K562 (cell line): ENCODE data around the gene FGFR1OP2. TPM values are rescaled to one million over a fixed set of nuclear protein-coding genes. Genes with fewer than 3 reads are reported as not detected.
A peak's percentile ranks its signal among the peaks of the same experiment; 100 is the strongest.

Experiments used
- CHCHD3 ChIP-seq: fragments of 250-450 bp; sonication (Bioruptor Pico); IDR thresholded peaks from 2 replicates; pipeline ENCODE4 v2.1.2; 2022; ENCODE audit warnings: mild to moderate bottlenecking
- CXXC5 ChIP-seq: fragments of 250-450 bp; sonication (Bioruptor Pico); IDR thresholded peaks from 2 replicates; pipeline ENCODE4 v1.8.0; 2022; ENCODE audit warnings: inconsistent platforms, mild to moderate bottlenecking, moderate library complexity
- EP400 ChIP-seq: fragments of 450-650 bp; IDR thresholded peaks from 2 replicates; pipeline ENCODE4 v1.6.1; 2017; ENCODE audit warnings: antibody characterized with exemption, mild to moderate bottlenecking, moderate library complexity
- ZNF175 ChIP-seq: fragments of 200-800 bp; sonication (Bioruptor generic); IDR thresholded peaks from 2 replicates; pipeline ENCODE4 v1.6.1; 2016; ENCODE audit warnings: low read depth, mild to moderate bottlenecking, missing genetic modification characterization, missing compliant biosample characterization
- polyA plus RNA-seq, 8 experiments: library from polyadenylated mRNA; depleted of rRNA in 4 of 8; stranded (reverse) in 5 of 8; unstranded in 3 of 8; fragments of >200 nt; fragmentation: Nextera tagmentation in 2 of 8; fragmentation: Illumina TruSeq in 1 of 8; extraction: Ambion mirVana in 2 of 8; extraction: Trizol in 1 of 8; gene quantifications; 2 replicates each; pipeline versions ENCODE4 v1.2.1 to v1.2.3, GENCODE V29; 2011 to 2014; ENCODE audit warnings: inconsistent platforms in 1 of 8, missing spikeins in 1 of 8
- total RNA-seq, 7 experiments: library from RNA; depleted of rRNA in 6 of 7; stranded (reverse); fragments of >200 nt in 6 of 7; fragmentation: Illumina TruSeq in 2 of 7; extraction: Trizol in 2 of 7; gene quantifications; 2 replicates each; pipeline versions ENCODE4 v1.2.1 to v1.2.3, GENCODE V29; 2011 to 2021; ENCODE audit warnings: low replicate concordance in 1 of 7
- TF ChIP-seq, protein P1 (sequence below), 2 experiments: fragments of 450-650 bp; IDR thresholded peaks; 2 replicates each; pipeline ENCODE4 v1.6.1; 2018; ENCODE audit warnings: mild to moderate bottlenecking in 2 of 2, low read depth in 1 of 2; ENCODE audit not compliant: partially characterized antibody in 2 of 2
- TF ChIP-seq, protein P2 (sequence below), 3 experiments: fragments of 200-800 bp in 1 of 3; fragments of 250-450 bp in 1 of 3; fragments of 450-650 bp in 1 of 3; sonication (Bioruptor Pico) in 1 of 3; sonication (Bioruptor generic) in 1 of 3; formaldehyde crosslinking in 1 of 3; IDR thresholded peaks; 2 replicates each; pipeline versions ENCODE4 v1.6.1 to v1.8.0; 2016 to 2022; ENCODE audit warnings: mild to moderate bottlenecking in 2 of 3, missing genetic modification characterization in 2 of 3, missing compliant biosample characterization in 1 of 3, moderate library complexity in 1 of 3
- TF ChIP-seq, protein P3 (sequence below): fragments of 250-450 bp; sonication (Bioruptor Pico); IDR thresholded peaks from 2 replicates; pipeline ENCODE4 v1.9.0; 2021; ENCODE audit warnings: mild to moderate bottlenecking, inconsistent platforms
- TF ChIP-seq, protein P4 (sequence below): fragments of 250-450 bp; sonication (Bioruptor Pico); IDR thresholded peaks from 2 replicates; pipeline ENCODE4 v1.4.0; 2020; ENCODE audit warnings: mild to moderate bottlenecking, moderate library complexity
- TF ChIP-seq, protein P5 (sequence below): fragments of 450-650 bp; formaldehyde crosslinking; IDR thresholded peaks from 2 replicates; pipeline ENCODE4 v1.4.0; 2022; ENCODE audit warnings: missing genetic modification characterization
- TF ChIP-seq, protein P6 (sequence below): sonication (generic); formaldehyde crosslinking; IDR thresholded peaks from 2 replicates; pipeline ENCODE4 v1.8.1; 2023; ENCODE audit warnings: mild to moderate bottlenecking, missing genetic modification reagents

The FGFR1OP2 gene
- total and polyA plus RNA-seq, 9 of the 15 experiments (the other 6 are each of a cell fraction or from before 2014, with no cell fraction given), result 31.6 to 49.0 (median 37.1) TPM

DNA sequence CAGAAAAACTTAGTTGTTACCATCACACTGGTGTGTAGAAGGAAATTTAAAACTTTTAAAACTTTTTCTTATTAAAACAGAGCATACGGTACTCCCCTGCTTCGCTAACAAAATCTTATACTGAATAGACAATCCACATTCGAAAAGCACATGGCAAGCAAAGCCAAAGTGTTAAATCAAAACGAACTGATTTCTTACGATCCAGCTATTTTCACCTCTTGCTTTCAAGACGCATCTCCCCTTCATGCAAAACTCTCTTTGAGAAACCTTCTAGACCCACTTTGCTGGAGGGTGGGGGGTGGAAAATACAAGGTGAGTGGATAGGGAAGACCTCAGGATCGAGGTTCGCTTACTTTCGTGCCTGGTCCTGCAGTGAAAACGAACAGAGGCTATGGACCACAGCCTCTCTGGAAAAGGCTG is 817 bp upstream of the FGFR1OP2 start (continued):
- TF ChIP-seq CHCHD3 (0 out of 2 replicates have a peak, but pooled peaks have one; percentile 50), EP400 (peak; percentile 60; the same call in 1 of the 2 replicates), CXXC5 (CRISPR knock-in tag) (no peak), ZNF175 (CRISPR knock-in tag) (no peak)
- TF ChIP-seq, protein P1, sequence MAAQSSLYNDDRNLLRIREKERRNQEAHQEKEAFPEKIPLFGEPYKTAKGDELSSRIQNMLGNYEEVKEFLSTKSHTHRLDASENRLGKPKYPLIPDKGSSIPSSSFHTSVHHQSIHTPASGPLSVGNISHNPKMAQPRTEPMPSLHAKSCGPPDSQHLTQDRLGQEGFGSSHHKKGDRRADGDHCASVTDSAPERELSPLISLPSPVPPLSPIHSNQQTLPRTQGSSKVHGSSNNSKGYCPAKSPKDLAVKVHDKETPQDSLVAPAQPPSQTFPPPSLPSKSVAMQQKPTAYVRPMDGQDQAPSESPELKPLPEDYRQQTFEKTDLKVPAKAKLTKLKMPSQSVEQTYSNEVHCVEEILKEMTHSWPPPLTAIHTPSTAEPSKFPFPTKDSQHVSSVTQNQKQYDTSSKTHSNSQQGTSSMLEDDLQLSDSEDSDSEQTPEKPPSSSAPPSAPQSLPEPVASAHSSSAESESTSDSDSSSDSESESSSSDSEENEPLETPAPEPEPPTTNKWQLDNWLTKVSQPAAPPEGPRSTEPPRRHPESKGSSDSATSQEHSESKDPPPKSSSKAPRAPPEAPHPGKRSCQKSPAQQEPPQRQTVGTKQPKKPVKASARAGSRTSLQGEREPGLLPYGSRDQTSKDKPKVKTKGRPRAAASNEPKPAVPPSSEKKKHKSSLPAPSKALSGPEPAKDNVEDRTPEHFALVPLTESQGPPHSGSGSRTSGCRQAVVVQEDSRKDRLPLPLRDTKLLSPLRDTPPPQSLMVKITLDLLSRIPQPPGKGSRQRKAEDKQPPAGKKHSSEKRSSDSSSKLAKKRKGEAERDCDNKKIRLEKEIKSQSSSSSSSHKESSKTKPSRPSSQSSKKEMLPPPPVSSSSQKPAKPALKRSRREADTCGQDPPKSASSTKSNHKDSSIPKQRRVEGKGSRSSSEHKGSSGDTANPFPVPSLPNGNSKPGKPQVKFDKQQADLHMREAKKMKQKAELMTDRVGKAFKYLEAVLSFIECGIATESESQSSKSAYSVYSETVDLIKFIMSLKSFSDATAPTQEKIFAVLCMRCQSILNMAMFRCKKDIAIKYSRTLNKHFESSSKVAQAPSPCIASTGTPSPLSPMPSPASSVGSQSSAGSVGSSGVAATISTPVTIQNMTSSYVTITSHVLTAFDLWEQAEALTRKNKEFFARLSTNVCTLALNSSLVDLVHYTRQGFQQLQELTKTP (IDR thresholded peaks at IDR 0.05; ENCODE audit: low read depth in 1 of 2, partially characterized antibody in 2 of 2), result peak in 1 of 2 experiments; percentile 26
- TF ChIP-seq, protein P2, sequence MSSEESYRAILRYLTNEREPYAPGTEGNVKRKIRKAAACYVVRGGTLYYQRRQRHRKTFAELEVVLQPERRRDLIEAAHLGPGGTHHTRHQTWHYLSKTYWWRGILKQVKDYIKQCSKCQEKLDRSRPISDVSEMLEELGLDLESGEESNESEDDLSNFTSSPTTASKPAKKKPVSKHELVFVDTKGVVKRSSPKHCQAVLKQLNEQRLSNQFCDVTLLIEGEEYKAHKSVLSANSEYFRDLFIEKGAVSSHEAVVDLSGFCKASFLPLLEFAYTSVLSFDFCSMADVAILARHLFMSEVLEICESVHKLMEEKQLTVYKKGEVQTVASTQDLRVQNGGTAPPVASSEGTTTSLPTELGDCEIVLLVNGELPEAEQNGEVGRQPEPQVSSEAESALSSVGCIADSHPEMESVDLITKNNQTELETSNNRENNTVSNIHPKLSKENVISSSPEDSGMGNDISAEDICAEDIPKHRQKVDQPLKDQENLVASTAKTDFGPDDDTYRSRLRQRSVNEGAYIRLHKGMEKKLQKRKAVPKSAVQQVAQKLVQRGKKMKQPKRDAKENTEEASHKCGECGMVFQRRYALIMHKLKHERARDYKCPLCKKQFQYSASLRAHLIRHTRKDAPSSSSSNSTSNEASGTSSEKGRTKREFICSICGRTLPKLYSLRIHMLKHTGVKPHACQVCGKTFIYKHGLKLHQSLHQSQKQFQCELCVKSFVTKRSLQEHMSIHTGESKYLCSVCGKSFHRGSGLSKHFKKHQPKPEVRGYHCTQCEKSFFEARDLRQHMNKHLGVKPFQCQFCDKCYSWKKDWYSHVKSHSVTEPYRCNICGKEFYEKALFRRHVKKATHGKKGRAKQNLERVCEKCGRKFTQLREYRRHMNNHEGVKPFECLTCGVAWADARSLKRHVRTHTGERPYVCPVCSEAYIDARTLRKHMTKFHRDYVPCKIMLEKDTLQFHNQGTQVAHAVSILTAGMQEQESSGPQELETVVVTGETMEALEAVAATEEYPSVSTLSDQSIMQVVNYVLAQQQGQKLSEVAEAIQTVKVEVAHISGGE (CRISPR knock-in tag; IDR thresholded peaks at IDR 0.05), result 0 out of 6 replicates have a peak, but pooled peaks of 1 of the 3 experiments have one; percentile 17
- TF ChIP-seq, protein P3, sequence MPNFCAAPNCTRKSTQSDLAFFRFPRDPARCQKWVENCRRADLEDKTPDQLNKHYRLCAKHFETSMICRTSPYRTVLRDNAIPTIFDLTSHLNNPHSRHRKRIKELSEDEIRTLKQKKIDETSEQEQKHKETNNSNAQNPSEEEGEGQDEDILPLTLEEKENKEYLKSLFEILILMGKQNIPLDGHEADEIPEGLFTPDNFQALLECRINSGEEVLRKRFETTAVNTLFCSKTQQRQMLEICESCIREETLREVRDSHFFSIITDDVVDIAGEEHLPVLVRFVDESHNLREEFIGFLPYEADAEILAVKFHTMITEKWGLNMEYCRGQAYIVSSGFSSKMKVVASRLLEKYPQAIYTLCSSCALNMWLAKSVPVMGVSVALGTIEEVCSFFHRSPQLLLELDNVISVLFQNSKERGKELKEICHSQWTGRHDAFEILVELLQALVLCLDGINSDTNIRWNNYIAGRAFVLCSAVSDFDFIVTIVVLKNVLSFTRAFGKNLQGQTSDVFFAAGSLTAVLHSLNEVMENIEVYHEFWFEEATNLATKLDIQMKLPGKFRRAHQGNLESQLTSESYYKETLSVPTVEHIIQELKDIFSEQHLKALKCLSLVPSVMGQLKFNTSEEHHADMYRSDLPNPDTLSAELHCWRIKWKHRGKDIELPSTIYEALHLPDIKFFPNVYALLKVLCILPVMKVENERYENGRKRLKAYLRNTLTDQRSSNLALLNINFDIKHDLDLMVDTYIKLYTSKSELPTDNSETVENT (CRISPR knock-in tag), result 0 out of 2 replicates have a peak, but pooled peaks have one; percentile 54
- TF ChIP-seq, protein P4, sequence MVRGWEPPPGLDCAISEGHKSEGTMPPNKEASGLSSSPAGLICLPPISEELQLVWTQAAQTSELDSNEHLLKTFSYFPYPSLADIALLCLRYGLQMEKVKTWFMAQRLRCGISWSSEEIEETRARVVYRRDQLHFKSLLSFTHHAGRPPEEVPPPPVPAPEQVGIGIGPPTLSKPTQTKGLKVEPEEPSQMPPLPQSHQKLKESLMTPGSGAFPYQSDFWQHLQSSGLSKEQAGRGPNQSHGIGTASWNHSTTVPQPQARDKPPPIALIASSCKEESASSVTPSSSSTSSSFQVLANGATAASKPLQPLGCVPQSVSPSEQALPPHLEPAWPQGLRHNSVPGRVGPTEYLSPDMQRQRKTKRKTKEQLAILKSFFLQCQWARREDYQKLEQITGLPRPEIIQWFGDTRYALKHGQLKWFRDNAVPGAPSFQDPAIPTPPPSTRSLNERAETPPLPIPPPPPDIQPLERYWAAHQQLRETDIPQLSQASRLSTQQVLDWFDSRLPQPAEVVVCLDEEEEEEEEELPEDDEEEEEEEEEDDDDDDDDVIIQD (CRISPR knock-in tag), result no peak
- TF ChIP-seq, protein P5, sequence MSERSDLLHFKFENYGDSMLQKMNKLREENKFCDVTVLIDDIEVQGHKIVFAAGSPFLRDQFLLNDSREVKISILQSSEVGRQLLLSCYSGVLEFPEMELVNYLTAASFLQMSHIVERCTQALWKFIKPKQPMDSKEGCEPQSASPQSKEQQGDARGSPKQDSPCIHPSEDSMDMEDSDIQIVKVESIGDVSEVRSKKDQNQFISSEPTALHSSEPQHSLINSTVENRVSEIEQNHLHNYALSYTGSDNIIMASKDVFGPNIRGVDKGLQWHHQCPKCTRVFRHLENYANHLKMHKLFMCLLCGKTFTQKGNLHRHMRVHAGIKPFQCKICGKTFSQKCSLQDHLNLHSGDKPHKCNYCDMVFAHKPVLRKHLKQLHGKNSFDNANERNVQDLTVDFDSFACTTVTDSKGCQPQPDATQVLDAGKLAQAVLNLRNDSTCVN (CRISPR knock-in tag), result 0 out of 2 replicates have a peak, but pooled peaks have one; percentile 13
- TF ChIP-seq, protein P6, sequence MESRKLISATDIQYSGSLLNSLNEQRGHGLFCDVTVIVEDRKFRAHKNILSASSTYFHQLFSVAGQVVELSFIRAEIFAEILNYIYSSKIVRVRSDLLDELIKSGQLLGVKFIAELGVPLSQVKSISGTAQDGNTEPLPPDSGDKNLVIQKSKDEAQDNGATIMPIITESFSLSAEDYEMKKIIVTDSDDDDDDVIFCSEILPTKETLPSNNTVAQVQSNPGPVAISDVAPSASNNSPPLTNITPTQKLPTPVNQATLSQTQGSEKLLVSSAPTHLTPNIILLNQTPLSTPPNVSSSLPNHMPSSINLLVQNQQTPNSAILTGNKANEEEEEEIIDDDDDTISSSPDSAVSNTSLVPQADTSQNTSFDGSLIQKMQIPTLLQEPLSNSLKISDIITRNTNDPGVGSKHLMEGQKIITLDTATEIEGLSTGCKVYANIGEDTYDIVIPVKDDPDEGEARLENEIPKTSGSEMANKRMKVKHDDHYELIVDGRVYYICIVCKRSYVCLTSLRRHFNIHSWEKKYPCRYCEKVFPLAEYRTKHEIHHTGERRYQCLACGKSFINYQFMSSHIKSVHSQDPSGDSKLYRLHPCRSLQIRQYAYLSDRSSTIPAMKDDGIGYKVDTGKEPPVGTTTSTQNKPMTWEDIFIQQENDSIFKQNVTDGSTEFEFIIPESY (CRISPR knock-in tag), result no peak
